ENCODE measurements around the gene DNAJC8. TPM values are rescaled to one million over a fixed set of nuclear protein-coding genes. Genes with fewer than 3 reads are reported as not detected.

DNAJC8 gene
- total RNA-seq, 2 experiments from 2014 or later = 100 to 104 TPM

Other genes with a start within 250 kb of the DNAJC8 start
- gene EYA3, start 144.4 kb downstream of the DNAJC8 start, total RNA-seq = 10 to 100 TPM; 29.5 to 32.0 TPM
- gene PTAFR, start 56.3 kb downstream of the DNAJC8 start, total RNA-seq = under 1 TPM; 0.23 to 0.38 TPM
- 100 to 1,000 TPM; 178 TPM for gene ATP5IF1, start 3.1 kb upstream of the DNAJC8 start, total RNA-seq
- 10 to 100 TPM; 22.8 to 23.9 TPM for gene SESN2, start 26.5 kb upstream of the DNAJC8 start, total RNA-seq
- 10 to 100 TPM; 23.7 to 25.6 TPM for gene MED18, start 96.0 kb upstream of the DNAJC8 start, total RNA-seq
- gene PHACTR4, start 136.7 kb upstream of the DNAJC8 start, total RNA-seq = 10 to 100 TPM; 24.8 to 25.7 TPM

All from activated CD4-positive, alpha-beta memory T cell treated with anti-CD3 and anti-CD28 coated beads, Interleukin-2, amount 10 ng/mL, durations not matched to agents 7 days and 5 days (primary cell).